Measurements from ENCODE around the gene HYAL2. TPM values are rescaled to one million over a fixed set of nuclear protein-coding genes. Genes with fewer than 3 reads are reported as not detected.

HYAL2 gene
- total and polyA plus RNA-seq, 2 of the 8 experiments (the other 6 are each of a cell fraction or from before 2014, with no cell fraction given) = 51.9 to 176 TPM

- TF ChIP-seq CHD7 (IDR thresholded peaks at IDR 0.05; ENCODE audit: insufficient replicate concordance, low read length) (no peak), TBP (IDR thresholded peaks at IDR 0.05; ENCODE audit: low read depth, low read length) (no peak)
Measured at GRCh38 chr3:50289130-50289529, 33.4 kb downstream of the HYAL2 start (continued).
